ACHN (cell line): ENCODE data around the gene CMIP.
"Not testable (repeated sequence)": the region's sequence is repeated elsewhere in the genome, so short reads cannot be mapped to it uniquely, and the experiment has no call there.

ENCODE experiments used
- DNase-seq: peaks from one replicate; pipeline ENCODE4 v3.0.0-alpha.2; 2015
- in situ Hi-C: cut with HindIII; loops from 2 replicates; pipeline ENCODE4 v1.10.0; 2017; ENCODE audit warnings: low sequenced_read_pairs, low pct_ligation_motif_present, low pct_unique_long_range_greater_than_20kb

Gene CMIP

DNA sequence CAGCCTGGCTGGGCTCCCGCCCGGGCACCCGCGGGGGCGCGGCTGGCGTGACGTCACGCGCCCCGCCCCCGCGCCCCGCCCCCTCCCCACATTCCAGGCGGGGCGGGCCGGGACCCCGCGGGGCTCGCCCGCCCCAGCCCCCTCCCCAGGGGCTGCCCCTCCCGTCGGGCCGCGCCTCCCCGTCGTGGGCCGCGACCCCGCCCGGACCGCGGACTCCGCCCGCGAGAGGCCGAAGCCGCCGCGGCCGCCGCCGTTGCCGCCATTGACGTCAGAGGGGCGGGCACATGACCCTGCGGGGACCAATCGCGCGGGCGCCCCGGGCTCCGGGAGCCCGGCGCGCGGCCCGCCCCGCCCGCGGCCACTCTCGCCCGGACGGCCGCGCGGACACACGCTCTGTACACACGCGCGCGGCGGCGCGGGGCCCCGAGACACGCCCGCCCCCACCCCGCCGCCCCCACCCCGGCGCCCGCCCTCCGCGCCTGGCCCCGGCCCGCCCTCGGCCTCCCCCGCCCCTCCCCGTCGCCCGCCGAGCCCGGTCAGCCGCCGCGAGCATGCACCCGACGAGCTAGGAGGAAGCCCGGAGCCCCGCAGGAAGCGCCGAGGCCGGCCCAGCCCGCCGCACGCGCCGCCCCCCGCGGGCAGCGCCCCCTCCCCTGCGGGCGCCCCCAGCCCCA, at the start of gene CMIP:
Gene CMIP (plus strand): TSS at position 361 of the 674 bp plus-strand sequence.
- in situ Hi-C loops, result no loop called here
- peak; percentile 91 for DNase-seq

DNA sequence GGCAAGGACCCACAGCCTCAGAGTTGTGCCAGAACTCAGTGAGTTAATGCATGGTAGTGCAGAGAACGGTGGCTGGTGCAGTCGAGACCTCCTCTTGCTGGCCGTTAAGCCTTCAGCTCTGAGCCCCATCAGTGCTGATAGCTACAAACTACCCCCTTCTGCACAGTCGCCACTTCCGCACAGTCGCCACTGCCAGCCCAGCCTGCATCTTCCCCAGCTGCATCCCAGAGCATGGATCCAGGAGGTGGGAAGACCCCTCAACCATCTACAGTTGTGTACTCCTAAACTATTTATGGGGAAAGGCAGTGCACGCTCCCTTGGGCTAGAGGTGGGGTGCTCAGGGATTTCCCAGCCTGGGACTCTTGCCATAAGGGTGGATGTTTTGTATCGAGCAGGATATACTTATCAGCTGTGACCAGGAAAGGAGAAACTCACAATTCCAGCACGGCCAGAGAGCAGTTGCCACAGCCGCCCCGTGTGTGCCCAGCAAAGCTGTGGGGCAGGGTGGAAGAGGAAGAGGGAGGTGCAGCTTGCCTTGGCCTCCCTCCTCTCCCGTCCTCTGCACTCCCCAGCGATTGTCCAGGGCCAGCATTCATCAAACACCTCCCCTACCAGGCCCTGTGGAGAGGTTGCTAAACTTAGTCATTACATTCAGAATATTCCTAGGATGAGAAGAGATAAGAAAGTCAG, 49.5 kb upstream of the CMIP start:
- in situ Hi-C loops, result no loop called here
- no peak for DNase-seq

DNA sequence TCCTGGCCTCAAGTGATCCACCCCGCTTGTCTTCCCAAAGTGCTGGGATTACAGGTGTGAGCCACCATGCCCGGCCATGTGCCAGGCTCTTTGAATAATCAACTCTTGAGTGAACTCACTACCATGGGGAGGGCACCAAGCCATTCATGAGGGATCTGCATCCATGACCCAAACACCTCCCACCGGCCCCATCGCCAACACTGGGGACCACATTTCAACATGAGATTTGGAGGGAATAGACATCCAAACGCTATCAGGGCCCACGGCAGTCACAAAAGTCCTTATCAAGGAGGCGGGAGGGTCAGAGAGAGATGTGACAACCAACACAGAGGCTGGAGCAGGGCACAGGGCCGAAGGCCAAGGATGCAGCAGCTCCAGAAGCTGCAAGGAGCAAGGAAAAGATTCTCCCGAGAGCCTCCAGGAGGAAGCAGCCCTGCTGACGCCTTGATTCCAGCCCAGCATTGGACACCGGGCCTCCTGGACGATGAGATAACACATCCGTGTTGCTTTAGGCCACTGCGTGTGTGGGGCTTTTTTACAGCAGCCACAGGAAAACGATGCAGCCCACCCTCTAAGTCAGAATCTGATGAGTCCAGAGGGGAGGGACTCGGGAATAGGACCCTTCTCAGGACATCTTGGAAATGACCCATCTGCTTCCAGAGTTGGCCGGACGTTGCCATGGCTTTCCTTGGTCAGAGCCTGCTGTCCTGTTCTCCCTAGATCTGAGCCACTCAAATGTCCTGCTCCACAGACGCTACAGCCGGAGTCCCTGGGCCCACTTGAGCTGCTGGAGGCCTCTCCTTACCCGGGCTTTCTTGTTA, 47.3 kb upstream of the CMIP start:
- in situ Hi-C loops, result no loop called here
- no peak for DNase-seq

DNA sequence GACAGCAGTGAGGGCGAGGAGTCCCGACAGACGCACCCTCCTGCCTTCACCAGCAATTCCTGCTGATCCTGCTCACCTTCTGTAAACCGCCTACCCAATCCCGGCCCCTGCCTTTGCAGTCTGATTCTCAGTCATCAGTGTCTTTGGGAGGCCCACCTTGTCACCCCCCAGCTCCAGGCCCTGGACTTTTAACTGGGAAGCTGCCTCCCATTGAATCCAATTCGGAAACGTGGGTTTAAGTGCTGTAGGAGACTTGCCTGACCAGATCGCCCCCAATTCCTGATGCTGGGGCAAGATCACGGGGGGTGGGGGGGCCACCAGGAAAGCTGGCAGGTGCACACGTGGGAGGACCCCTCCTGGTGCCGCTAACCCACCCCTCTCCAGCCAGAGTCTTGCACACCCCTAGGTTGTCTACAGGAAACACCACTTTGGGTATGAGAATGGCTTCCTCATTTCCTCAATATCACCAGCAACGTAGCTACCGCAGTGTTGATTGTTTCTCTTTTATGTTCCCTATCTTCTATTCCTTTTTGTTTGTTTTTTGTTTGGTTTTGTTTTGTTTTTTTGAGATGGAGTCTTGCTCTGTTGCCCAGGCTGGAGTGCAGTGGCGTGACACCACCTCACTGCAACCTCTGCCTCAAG, 46.6 kb upstream of the CMIP start:
- in situ Hi-C loops, result no loop called here
- no peak for DNase-seq

- in situ Hi-C loops, result no loop called here
- DNase-seq, result no peak
Measured at GRCh38 chr16:81399909-81400308, 44.7 kb upstream of the CMIP start.

DNA sequence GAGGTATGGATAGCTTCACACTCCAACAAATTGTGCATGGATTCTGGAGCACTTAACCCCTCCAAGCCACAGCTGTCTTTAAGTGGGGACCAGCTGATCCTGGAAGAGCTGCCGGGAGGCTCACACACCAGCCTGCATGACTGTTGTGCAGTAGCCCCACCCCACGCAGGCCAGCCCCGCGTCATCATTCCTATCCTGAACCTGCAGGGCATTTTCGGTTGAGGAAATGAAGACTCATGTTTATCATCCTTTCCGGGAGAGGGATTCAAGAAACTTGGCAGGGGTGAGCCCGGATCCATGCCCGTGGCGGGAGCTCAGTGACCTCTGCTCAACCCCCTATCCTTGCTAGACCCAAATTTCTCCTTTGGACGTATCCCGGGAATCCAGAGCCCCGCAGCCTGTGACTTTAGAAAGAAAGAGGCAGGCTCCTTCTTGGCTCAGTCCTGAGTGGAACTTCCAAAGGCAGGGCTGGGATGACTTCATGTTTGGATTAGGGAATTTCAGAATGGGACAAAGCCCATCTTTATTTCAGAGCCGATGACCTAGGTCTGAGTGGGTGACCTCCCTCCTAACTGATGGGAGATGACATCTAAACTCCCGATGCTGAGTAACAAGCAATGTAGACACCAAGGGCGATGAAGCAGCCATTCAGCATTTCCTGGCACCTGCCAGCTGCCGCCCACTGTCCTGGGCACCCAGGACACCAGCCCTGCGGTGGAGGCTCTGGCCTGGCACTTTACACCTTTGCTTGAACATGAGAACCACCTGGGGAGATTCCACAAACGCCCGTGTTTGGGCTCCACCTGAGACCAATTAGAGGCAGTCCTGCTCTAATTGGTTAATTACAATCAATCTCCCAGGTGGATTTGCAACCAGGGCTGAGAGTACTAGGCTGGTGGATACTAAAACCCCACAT, 43.3 kb upstream of the CMIP start:
- DNase-seq, result peak; percentile 30
- in situ Hi-C loops, result no loop called here

GRCh38 chr16:81403208-81403600, 41.4 kb upstream of the CMIP start:
- no peak for DNase-seq
- in situ Hi-C loops, result no loop called here

DNA sequence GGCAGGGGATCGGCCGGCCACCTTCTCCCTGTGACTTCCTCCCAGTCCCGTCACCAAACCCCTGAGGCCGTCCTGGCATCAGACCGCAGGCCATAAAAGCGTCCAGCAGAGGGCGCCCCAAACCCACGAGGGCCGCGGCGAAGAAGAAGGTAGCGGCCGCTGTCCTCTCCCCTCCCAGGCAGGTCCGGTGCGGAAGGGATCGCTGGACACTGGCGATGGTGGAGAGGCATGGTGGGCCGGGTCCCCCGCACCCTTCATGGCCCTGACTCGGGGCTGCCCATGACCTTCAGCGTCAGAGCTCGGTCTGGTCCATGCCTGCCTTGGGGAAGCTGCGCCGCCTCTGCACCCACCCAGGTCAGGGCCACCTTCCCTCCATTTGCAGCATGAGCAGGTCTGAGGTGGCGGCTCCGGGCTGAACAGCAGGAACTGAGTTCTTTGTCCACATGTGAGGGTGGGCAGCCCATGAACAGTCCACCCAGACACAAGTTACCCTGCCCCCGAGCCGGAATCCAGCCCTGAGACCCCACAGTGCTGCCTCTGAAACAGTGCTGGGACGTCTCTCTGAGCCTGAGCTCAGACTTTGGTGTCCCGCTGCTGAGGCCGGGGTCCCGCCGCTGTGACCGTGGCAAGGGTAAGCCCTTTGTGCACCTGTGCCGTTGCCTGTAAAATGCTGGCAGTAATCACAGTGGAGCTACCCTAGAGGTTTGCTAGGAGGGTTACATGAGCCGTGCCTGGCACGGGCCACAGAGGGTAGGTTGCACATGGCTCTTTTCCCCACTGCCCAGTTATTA, 40.8 kb upstream of the CMIP start:
- in situ Hi-C loops, result no loop called here
- DNase-seq, result peak; percentile 88

GRCh38 chr16:81405002-81405401, 39.6 kb upstream of the CMIP start:
- DNase-seq, in situ Hi-C loops: not testable (repeated sequence)

DNA sequence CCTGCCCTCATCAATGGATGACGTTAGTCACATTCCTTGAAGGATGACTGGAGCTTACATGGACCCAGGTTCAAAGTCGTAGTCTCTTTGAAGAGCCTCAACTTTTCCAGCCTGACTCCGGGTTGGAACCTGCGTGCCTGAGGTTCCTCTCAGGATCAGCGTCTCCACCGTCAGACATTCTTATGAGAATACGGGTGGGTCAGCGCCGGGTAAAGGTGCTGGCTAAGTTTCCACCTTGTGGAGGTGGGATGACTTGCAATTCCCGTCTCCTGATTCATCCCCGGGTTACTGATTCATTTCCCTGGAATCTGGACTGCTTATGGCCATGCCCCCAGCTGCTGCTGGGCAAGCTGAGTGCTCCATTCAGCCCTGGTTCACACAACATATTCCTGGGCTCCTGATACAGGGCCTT, 38.9 kb upstream of the CMIP start:
- peak; percentile 99 for DNase-seq
- in situ Hi-C loops, result no loop called here

DNA sequence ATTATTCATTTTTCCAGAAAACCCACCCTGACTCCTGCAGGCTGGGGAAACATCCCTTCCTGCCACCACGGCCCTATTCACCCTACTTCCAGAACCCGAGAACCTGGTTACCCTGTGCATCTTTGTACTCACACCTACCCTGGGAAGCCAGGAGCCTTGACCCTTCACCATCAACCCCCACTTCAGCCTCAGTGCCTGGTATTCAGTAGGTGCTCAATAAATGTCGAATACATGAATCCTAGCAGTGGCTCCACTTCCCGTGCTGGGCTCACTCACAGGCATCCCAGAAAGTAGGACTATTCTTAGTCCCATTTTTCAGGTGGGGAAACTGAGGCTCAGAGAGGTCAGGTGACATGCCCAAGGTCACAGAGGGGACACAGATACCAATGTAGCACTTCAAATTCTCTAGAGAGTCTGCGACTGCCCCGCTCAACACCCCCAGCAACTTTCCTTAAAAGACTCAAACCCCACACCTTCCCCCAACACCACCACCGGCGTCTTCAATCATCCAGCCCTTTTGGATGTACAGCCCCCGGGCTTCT, 36.1 kb upstream of the CMIP start:
- DNase-seq, result no peak
- in situ Hi-C loops, result no loop called here

DNA sequence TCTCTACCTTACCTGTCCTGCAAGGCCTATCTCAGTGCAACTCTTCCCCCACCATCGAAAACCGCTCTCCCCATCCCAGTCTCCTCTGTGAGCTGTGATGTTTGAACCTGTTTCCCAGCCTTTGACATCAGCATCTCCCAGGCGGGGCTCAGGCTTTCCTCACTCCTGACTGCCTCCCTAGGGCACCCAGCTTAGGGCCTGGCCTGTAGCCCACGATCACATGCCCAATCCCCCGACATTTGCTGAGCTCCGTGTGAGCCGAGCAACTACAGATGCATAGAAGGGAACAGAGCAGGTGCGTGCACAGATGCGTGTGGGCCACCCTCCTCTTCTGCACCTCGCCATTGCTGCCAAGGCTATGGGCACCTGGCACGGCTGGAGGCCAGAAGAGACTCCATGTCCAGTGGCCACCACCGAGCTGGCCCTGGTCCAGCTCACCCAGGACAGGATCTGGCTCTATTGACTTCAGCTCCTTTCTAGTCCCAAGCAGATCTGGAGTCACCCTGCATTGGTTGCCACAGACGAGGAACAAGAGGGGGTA, 35.5 kb upstream of the CMIP start:
- in situ Hi-C loops, result no loop called here
- DNase-seq, result no peak

DNA sequence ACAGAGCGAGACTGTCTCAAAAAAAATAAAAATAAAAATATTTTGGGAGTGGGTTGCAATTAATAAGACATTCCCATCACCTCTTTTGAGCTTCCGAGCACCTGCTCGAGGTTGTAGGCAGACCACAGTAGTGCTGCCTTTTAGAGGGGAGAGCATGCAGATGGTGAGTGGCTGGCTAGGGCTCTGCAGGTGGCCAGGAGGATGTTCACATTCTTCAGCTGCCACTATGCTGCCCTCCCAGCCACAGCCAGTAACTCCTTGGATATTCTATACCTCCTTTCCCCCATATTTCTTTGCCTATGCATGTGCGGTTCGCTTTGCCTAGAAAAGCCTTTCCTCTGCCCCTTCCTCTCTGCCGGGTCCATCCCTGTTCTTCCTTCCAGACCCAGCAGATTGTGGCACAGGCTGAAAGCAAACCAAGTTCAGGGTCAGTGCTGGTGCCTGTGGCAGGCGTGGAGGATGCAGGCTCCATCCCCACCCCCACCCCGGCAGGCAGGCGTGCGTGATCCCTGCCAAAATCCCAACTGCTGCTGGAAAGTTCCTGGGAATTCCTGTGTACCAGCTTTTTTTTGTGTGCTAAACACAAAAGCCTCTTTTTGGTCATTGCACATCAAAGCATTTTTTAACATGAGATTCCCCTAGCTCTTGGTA, 33.8 kb upstream of the CMIP start:
- in situ Hi-C loops, result no loop called here
- no peak for DNase-seq

- no peak for DNase-seq
- in situ Hi-C loops, result no loop called here
Measured at GRCh38 chr16:81413245-81413990, 31.2 kb upstream of the CMIP start.

- in situ Hi-C loops, result no loop called here
- DNase-seq, result no peak
Measured at GRCh38 chr16:81415751-81416150, 28.9 kb upstream of the CMIP start.

- DNase-seq, result no peak
- in situ Hi-C loops, result no loop called here
Measured at GRCh38 chr16:81416749-81417148, 27.9 kb upstream of the CMIP start.
